SU-DHL-6 (cell line): ENCODE measurements around the gene SAMD1.

Experiments used
- CTCF ChIP-seq: fragments of 200-600 bp; sonication (generic); IDR thresholded peaks from one replicate; pipeline ENCODE4 v1.5.1; 2017; ENCODE audit warnings: antibody characterized with exemption, mild to moderate bottlenecking, low read length, moderate library complexity; ENCODE audit not compliant: insufficient read depth, poor library complexity, severe bottlenecking
- EZH2phosphoT487 ChIP-seq: fragments of 200-600 bp; sonication (generic), shearing (Covaris generic); conservative IDR thresholded peaks from 2 replicates; pipeline ENCODE4 v1.6.1; 2018; ENCODE audit warnings: mild to moderate bottlenecking, antibody characterized with exemption, low read length, moderate library complexity, mixed read lengths

GRCh38 chr19:14127929-14128509 lies 37.5 kb upstream of the SAMD1 start:
- TF ChIP-seq CTCF, result no peak
- no peak for TF ChIP-seq EZH2phosphoT487
